Measurements from ENCODE around the gene DDO.
"Not testable (repeated sequence)": the region's sequence is repeated elsewhere in the genome, so short reads cannot be mapped to it uniquely, and the experiment has no call there.

The DDO gene

GRCh38 chr6:110366256-110366655 lies 49.1 kb downstream of the DDO start:
- DNase-seq, result no peak

- DNase-seq, result no peak
Observed at GRCh38 chr6:110364364-110365105, 50.8 kb downstream of the DDO start.

- no peak for DNase-seq
Observed at GRCh38 chr6:110363748-110364147, 51.6 kb downstream of the DDO start.

- no peak for DNase-seq
Observed at GRCh38 chr6:110360676-110361075, 54.7 kb downstream of the DDO start.

GRCh38 chr6:110359556-110359955 lies 55.8 kb downstream of the DDO start:
- no peak for DNase-seq

GRCh38 chr6:110358553-110359160 lies 56.7 kb downstream of the DDO start:
- no peak for DNase-seq

- DNase-seq, result no peak
Observed at GRCh38 chr6:110357664-110358552, 57.5 kb downstream of the DDO start, which contains the start of gene METTL24. Gene METTL24, minus strand, starts transcription at chr6:110358349. Its CDS starts 77 bp downstream, at chr6:110358272.

GRCh38 chr6:110357298-110357663 lies 58.1 kb downstream of the DDO start:
- no peak for DNase-seq

GRCh38 chr6:110356778-110357177 lies 58.6 kb downstream of the DDO start:
- no peak for DNase-seq

- no peak for DNase-seq
Observed at GRCh38 chr6:110355727-110356126, 59.6 kb downstream of the DDO start.

GRCh38 chr6:110355022-110355421 lies 60.4 kb downstream of the DDO start:
- DNase-seq, result no peak

GRCh38 chr6:110354153-110354552 lies 61.2 kb downstream of the DDO start:
- DNase-seq, result no peak

GRCh38 chr6:110353457-110354001 lies 61.8 kb downstream of the DDO start:
- no peak for DNase-seq

- DNase-seq, result no peak
Observed at GRCh38 chr6:110352563-110353262, 62.7 kb downstream of the DDO start.

GRCh38 chr6:110351986-110352385 lies 63.4 kb downstream of the DDO start:
- DNase-seq, result no peak

GRCh38 chr6:110351546-110351945 lies 63.8 kb downstream of the DDO start:
- no peak for DNase-seq

GRCh38 chr6:110350593-110350992 lies 64.8 kb downstream of the DDO start:
- DNase-seq, result not testable (repeated sequence)

GRCh38 chr6:110348961-110349690 lies 66.2 kb downstream of the DDO start:
- DNase-seq, result no peak

GRCh38 chr6:110345025-110345424 lies 70.3 kb downstream of the DDO start:
- DNase-seq, result no peak

- no peak for DNase-seq
Observed at GRCh38 chr6:110342759-110343158, 72.6 kb downstream of the DDO start.
